GM12891 (cell line): ENCODE data around the gene VAPB.

ENCODE experiments used
- POLR2A ChIP-seq: IDR thresholded peaks from 2 replicates; pipeline ENCODE4 v1.6.1; 2011; ENCODE audit warnings: low read depth, low read length, control low read depth
- POLR2AphosphoS5 ChIP-seq: IDR thresholded peaks from 2 replicates; pipeline ENCODE4 v1.6.1; 2011; ENCODE audit warnings: low read depth, low read length, control low read depth

DNA sequence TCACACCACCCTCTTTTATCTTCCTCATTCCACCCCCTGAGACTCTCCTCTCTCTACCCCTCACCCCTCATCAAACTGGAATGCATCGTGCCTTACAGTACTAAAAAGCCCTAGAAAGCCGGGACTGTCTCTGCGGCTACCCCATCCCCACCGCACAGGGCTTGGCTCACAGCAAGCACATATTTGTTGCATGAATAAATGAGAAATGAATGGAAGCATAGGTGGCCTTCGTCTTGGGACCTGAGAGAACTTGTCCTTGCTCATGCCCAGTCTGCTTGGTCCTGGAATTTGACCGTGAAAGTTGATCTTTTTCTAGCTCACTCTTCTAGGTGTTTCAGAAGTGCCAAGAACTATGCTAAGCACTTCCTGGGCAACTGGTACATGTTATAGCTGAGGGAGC is 72.9 kb downstream of the VAPB start:
- TF ChIP-seq POLR2AphosphoS5 (no peak), POLR2A (no peak)
